Erythroblast (primary cell): ENCODE results near the gene HPS1.

Experiments used
- GATA1 ChIP-seq: IDR thresholded peaks from 2 replicates; pipeline ENCODE4 v1.6.1; 2011; ENCODE audit warnings: low read depth, mild to moderate bottlenecking, control low read depth, low read length, moderate library complexity
- POLR2A ChIP-seq: IDR thresholded peaks from 2 replicates; pipeline ENCODE4 v1.6.1; 2011; ENCODE audit warnings: mild to moderate bottlenecking, low read length

GRCh38 chr10:98453729-98454128, 7.0 kb upstream of the HPS1 start:
- TF ChIP-seq POLR2A (no peak), GATA1 (no peak)
